ENCODE data around the gene NLK.
"Not testable (repeated sequence)": the region's sequence is repeated elsewhere in the genome, so short reads cannot be mapped to it uniquely, and the experiment has no call there.

DNA sequence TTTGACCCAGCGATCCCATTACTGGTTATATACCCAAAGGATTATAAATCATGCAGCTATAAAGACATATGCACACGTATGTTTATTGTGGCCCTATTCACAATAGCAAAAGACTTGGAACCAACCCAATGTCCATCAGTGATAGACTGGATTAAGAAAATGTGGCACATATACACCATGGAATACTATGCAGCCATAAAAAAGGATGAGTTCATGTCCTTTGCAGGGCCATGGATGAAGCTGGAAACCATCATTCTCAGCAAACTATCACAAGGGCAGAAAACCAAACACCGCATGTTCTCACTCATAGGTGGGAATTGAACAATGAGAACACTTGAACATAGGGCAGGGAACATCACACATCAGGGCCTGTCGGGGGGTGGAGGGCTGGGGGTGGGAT is 112.9 kb downstream of the NLK start:
- TF ChIP-seq, protein P1, sequence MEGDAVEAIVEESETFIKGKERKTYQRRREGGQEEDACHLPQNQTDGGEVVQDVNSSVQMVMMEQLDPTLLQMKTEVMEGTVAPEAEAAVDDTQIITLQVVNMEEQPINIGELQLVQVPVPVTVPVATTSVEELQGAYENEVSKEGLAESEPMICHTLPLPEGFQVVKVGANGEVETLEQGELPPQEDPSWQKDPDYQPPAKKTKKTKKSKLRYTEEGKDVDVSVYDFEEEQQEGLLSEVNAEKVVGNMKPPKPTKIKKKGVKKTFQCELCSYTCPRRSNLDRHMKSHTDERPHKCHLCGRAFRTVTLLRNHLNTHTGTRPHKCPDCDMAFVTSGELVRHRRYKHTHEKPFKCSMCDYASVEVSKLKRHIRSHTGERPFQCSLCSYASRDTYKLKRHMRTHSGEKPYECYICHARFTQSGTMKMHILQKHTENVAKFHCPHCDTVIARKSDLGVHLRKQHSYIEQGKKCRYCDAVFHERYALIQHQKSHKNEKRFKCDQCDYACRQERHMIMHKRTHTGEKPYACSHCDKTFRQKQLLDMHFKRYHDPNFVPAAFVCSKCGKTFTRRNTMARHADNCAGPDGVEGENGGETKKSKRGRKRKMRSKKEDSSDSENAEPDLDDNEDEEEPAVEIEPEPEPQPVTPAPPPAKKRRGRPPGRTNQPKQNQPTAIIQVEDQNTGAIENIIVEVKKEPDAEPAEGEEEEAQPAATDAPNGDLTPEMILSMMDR (IDR thresholded peaks at IDR 0.05), result not testable (repeated sequence)
- not testable (repeated sequence) for TF ChIP-seq POLR2A, POLR2AphosphoS5, EP300 (IDR thresholded peaks at IDR 0.05)

Measured in sigmoid colon (tissue), 4 donors.